CD4-positive, alpha-beta T cell treated with Interferon gamma for 1 hour (primary cell): ENCODE measurements around the gene GCNT1.

Experiments used
- DNase-seq: peaks from one replicate; pipeline ENCODE4 v3.0.0-alpha.2; 2020

Gene GCNT1

GRCh38 chr9:76542360-76542759 lies 83.4 kb downstream of the GCNT1 start:
- no peak for DNase-seq

DNA sequence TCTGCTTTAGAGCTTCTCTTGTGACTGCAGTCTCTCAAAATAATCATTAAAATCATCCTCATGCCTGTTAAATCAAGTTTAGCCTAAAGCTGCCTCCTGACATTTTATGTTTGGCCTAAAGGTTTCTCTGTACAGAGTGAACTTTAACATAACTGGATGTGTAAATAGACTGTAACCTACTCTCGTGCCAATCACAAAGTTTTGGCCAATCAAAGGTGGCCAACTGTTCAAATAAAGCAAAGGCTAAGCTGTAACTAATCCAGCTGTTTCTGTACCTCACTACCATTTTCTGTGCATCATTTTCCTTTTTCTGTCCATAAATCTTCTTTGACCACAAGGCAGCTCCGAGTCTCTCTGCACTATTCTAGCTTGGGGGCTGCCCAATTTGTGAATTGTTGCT lies 86.2 kb downstream of the GCNT1 start:
- no peak for DNase-seq

GRCh38 chr9:76552181-76552580 lies 93.2 kb downstream of the GCNT1 start:
- no peak for DNase-seq

GRCh38 chr9:76552751-76553455 lies 93.9 kb downstream of the GCNT1 start:
- no peak for DNase-seq

GRCh38 chr9:76553680-76554079 lies 94.7 kb downstream of the GCNT1 start:
- no peak for DNase-seq
